H9 (cell line): ENCODE results near the gene RNASE3. TPM values are rescaled to one million over a fixed set of nuclear protein-coding genes. Genes with fewer than 3 reads are reported as not detected.

Source experiments
- DNase-seq: peaks from one replicate; pipeline ENCODE4 v3.0.0-alpha.2; 2017
- H2AFZ ChIP-seq: one replicate; pipeline ENCODE4 v1.6.1; 2013; ENCODE audit warnings: mild to moderate bottlenecking, low read length, control low read depth, moderate library complexity
- H2AK5ac ChIP-seq: 2 replicates; pipeline ENCODE4 v1.6.1; 2013; ENCODE audit warnings: low read length, control low read depth, mixed read lengths; ENCODE audit not compliant: insufficient read length
- H2BK120ac ChIP-seq: one replicate; pipeline ENCODE4 v1.6.1; 2013; ENCODE audit warnings: low read depth, mild to moderate bottlenecking, low read length, control low read depth, inconsistent platforms; ENCODE audit not compliant: poor library complexity, severe bottlenecking
- H2BK12ac ChIP-seq: 2 replicates; pipeline ENCODE4 v1.6.1; 2013; ENCODE audit warnings: low read length, control low read depth, mixed read lengths, low read depth; ENCODE audit not compliant: insufficient read length
- H2BK15ac ChIP-seq: 2 replicates; pipeline ENCODE4 v1.6.1; 2013; ENCODE audit warnings: low read depth, low read length, control low read depth
- H2BK20ac ChIP-seq: one replicate; pipeline ENCODE4 v1.6.1; 2013; ENCODE audit warnings: low read depth, mild to moderate bottlenecking, low read length, control low read depth, inconsistent platforms; ENCODE audit not compliant: poor library complexity, severe bottlenecking
- H2BK5ac ChIP-seq: 2 replicates; pipeline ENCODE4 v1.6.1; 2013; ENCODE audit warnings: low read length, control low read depth, mixed read lengths; ENCODE audit not compliant: insufficient read length
- H3K14ac ChIP-seq: 2 replicates; pipeline ENCODE4 v1.6.1; 2013; ENCODE audit warnings: low read length, control low read depth; ENCODE audit not compliant: insufficient read depth
- H3K18ac ChIP-seq: 2 replicates; pipeline ENCODE4 v1.6.1; 2013; ENCODE audit warnings: low read depth, mild to moderate bottlenecking, mixed read lengths, low read length, control low read depth; ENCODE audit not compliant: insufficient read length
- H3K23ac ChIP-seq: 2 replicates; pipeline ENCODE4 v1.6.1; 2013; ENCODE audit warnings: low read length, control low read depth, mixed read lengths, low read depth; ENCODE audit not compliant: insufficient read length
- H3K23me2 ChIP-seq: 2 replicates; pipeline ENCODE4 v1.6.1; 2013; ENCODE audit warnings: low read depth, mild to moderate bottlenecking, mixed read lengths, low read length, control low read depth; ENCODE audit not compliant: insufficient read length, poor library complexity, severe bottlenecking
- H3K27ac ChIP-seq: 2 replicates; pipeline ENCODE4 v1.5.1; 2013; ENCODE audit warnings: low read length, control low read depth, mixed read lengths, low read depth; ENCODE audit not compliant: insufficient read length
- H3K27me3 ChIP-seq: 2 replicates; pipeline ENCODE4 v1.6.1; 2013; ENCODE audit warnings: low read length, control low read depth, inconsistent platforms; ENCODE audit not compliant: insufficient read depth
- H3K4ac ChIP-seq: 2 replicates; pipeline ENCODE4 v1.6.1; 2013; ENCODE audit warnings: low read depth, mild to moderate bottlenecking, control low read depth, inconsistent platforms, low read length, moderate library complexity
- H3K4me1 ChIP-seq: 2 replicates; pipeline ENCODE4 v1.6.1; 2013; ENCODE audit warnings: low read length, control low read depth, inconsistent platforms; ENCODE audit not compliant: insufficient read depth
- H3K4me2 ChIP-seq: 2 replicates; pipeline ENCODE4 v1.6.1; 2013; ENCODE audit warnings: low read length, control low read depth, mixed read lengths; ENCODE audit not compliant: insufficient read length, insufficient read depth
- H3K56ac ChIP-seq: 2 replicates; pipeline ENCODE4 v1.6.1; 2013; ENCODE audit warnings: low read depth, mild to moderate bottlenecking, mixed read lengths, low read length, control low read depth; ENCODE audit not compliant: insufficient read length
- H3K79me1 ChIP-seq: 2 replicates; pipeline ENCODE4 v1.6.1; 2013; ENCODE audit warnings: low read depth, mild to moderate bottlenecking, moderate library complexity, low read length, control low read depth, inconsistent platforms; ENCODE audit not compliant: insufficient read depth, poor library complexity, severe bottlenecking
- H3K79me2 ChIP-seq: 2 replicates; pipeline ENCODE4 v1.6.1; 2013; ENCODE audit warnings: low read length, control low read depth, inconsistent platforms; ENCODE audit not compliant: insufficient read depth
- H3K9ac ChIP-seq: 2 replicates; pipeline ENCODE4 v1.6.1; 2013; ENCODE audit warnings: low read length, control low read depth, mixed read lengths; ENCODE audit not compliant: insufficient read length; ENCODE audit errors: extremely low read depth
- H3K9me3 ChIP-seq: one replicate; pipeline ENCODE4 v1.6.1; 2013; ENCODE audit warnings: low read depth, low read length, inconsistent platforms; ENCODE audit not compliant: control insufficient read depth
- H3T11ph ChIP-seq: one replicate; pipeline ENCODE4 v1.6.1; 2013; ENCODE audit warnings: mild to moderate bottlenecking, low read length, control low read depth, inconsistent platforms
- H4K20me1 ChIP-seq: one replicate; pipeline ENCODE4 v1.6.1; 2013; ENCODE audit not compliant: control insufficient read depth, insufficient read length, insufficient read depth
- H4K5ac ChIP-seq: 2 replicates; pipeline ENCODE4 v1.6.1; 2013; ENCODE audit warnings: low read depth, mild to moderate bottlenecking, mixed read lengths, low read length, control low read depth; ENCODE audit not compliant: insufficient read length
- H4K8ac ChIP-seq: replicated peaks from 2 replicates; pipeline ENCODE4 v1.6.1; 2013; ENCODE audit warnings: low read length, control low read depth, mixed read lengths, low read depth; ENCODE audit not compliant: insufficient read length
- H4K91ac ChIP-seq: 2 replicates; pipeline ENCODE4 v1.6.1; 2013; ENCODE audit warnings: low read depth, mild to moderate bottlenecking, moderate library complexity, mixed read lengths, low read length, control low read depth; ENCODE audit not compliant: insufficient read length
- H3K27ac Mint-ChIP-seq, 3 experiments: 2 replicates in 2 of 3; 3 replicates in 1 of 3; pipeline ENCODE4 v1.8.0; 2020 to 2021; ENCODE audit warnings: mixed read lengths in 3 of 3, mild to moderate bottlenecking in 1 of 3, moderate library complexity in 1 of 3
- H3K27me3 Mint-ChIP-seq: 2 replicates; pipeline ENCODE4 v1.8.0; 2021; ENCODE audit warnings: low read depth, mild to moderate bottlenecking, moderate library complexity, mixed read lengths
- H3K36me3 Mint-ChIP-seq, 3 experiments: 2 replicates in 2 of 3; 3 replicates in 1 of 3; pipeline ENCODE4 v1.8.0; 2020 to 2021; ENCODE audit warnings: low read depth in 3 of 3, mixed read lengths in 3 of 3; ENCODE audit not compliant: insufficient read depth in 1 of 3
- H3K4me1 Mint-ChIP-seq, 2 experiments: 2 replicates each; pipeline ENCODE4 v1.8.0; 2020; ENCODE audit warnings: mixed read lengths in 2 of 2
- H3K4me3 Mint-ChIP-seq, 2 experiments: 2 replicates in 1 of 2; 3 replicates in 1 of 2; pipeline ENCODE4 v1.8.0; 2020 to 2021; ENCODE audit warnings: mild to moderate bottlenecking in 2 of 2, mixed read lengths in 2 of 2, moderate library complexity in 1 of 2
- H3K9me3 Mint-ChIP-seq, 2 experiments: 2 replicates in 1 of 2; 3 replicates in 1 of 2; pipeline ENCODE4 v1.8.0; 2020; ENCODE audit warnings: mild to moderate bottlenecking in 2 of 2, mixed read lengths in 2 of 2, moderate library complexity in 1 of 2
- WGBS: extraction: QIAGEN DNeasy Blood & Tissue Kit; methylation state at CpG from one replicate; pipeline ENCODE4 v1.1.7; 2013; ENCODE audit warnings: missing lambda C conversion rate, low lambda C conversion rate, mixed read lengths; ENCODE audit not compliant: insufficient read length; ENCODE audit errors: extremely low coverage; 5-methylcytosine and 5-hydroxymethylcytosine counted together
- total RNA-seq: library from RNA; stranded (reverse); gene quantifications from 2 replicates; pipeline ENCODE4 v1.2.1, GENCODE V29; 2021
- TF ChIP-seq, protein P1 (sequence below): fragments of 200-600 bp; sonication (generic); conservative IDR thresholded peaks from 3 replicates; pipeline ENCODE4 v1.8.0; 2021; ENCODE audit warnings: antibody characterized with exemption, mild to moderate bottlenecking

RNASE3 gene
- total RNA-seq, 1 experiment from 2014 or later, result not detected

- Histone ChIP-seq H2BK5ac (no peak overlapping the region), H3K56ac (no peak overlapping the region), H4K8ac (no peak overlapping the region), H3K23me2 (no peaks in the 10 kb centered on the region), H3K79me2 (no peaks in the 10 kb centered on the region), H3K79me1 (no peaks in the 10 kb centered on the region), H2BK20ac (no peak overlapping the region), H4K20me1 (no peaks in the 10 kb centered on the region), H3K4me2 (no peak overlapping the region), H3K4me1 (0 out of 2 replicates have a peak, but pooled peaks cover 5% of the 10 kb centered on the region), H3K14ac (no peak overlapping the region), H2BK15ac (no peak overlapping the region), H3K18ac (no peak overlapping the region), H2AK5ac (no peak overlapping the region), H3K23ac (no peak overlapping the region), H3K9ac (no peak overlapping the region), H3K27ac (no peak overlapping the region), H3K27me3 (no peaks in the 10 kb centered on the region), H3K4ac (no peak overlapping the region), H2BK120ac (no peak overlapping the region), H4K5ac (no peak overlapping the region), H3K9me3 (no peaks in the 10 kb centered on the region), H3T11ph (no peak overlapping the region), H4K91ac (no peak overlapping the region), H2BK12ac (no peak overlapping the region), H2AFZ (no peak overlapping the region)
- no peak for DNase-seq
- no peaks in the 10 kb centered on the region for H3K36me3 Mint-ChIP-seq
- no peak overlapping the region for H3K27ac Mint-ChIP-seq
- no peak overlapping the region for H3K4me3 Mint-ChIP-seq
- TF ChIP-seq, protein P1, sequence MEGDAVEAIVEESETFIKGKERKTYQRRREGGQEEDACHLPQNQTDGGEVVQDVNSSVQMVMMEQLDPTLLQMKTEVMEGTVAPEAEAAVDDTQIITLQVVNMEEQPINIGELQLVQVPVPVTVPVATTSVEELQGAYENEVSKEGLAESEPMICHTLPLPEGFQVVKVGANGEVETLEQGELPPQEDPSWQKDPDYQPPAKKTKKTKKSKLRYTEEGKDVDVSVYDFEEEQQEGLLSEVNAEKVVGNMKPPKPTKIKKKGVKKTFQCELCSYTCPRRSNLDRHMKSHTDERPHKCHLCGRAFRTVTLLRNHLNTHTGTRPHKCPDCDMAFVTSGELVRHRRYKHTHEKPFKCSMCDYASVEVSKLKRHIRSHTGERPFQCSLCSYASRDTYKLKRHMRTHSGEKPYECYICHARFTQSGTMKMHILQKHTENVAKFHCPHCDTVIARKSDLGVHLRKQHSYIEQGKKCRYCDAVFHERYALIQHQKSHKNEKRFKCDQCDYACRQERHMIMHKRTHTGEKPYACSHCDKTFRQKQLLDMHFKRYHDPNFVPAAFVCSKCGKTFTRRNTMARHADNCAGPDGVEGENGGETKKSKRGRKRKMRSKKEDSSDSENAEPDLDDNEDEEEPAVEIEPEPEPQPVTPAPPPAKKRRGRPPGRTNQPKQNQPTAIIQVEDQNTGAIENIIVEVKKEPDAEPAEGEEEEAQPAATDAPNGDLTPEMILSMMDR, result no peak
- no CpG with 5 or more reads among the region's 6 CpGs for WGBS
- no peaks in the 10 kb centered on the region for H3K9me3 Mint-ChIP-seq
- peaks cover 28% of the 10 kb centered on the region for H3K27me3 Mint-ChIP-seq
- peaks cover 13% of the 10 kb centered on the region in 2 experiments for H3K4me1 Mint-ChIP-seq
Observed at GRCh38 chr14:20846560-20846959, 44.6 kb upstream of the RNASE3 start.
